Panc1 (cell line): ENCODE results near the gene TRABD2B. TPM values are rescaled to one million over a fixed set of nuclear protein-coding genes. Genes with fewer than 3 reads are reported as not detected.

Experiments
- ATAC-seq: fragments of 200-7000 bp; cut with Tn5 transposase; 2 replicates; pipeline ENCODE4 v1.9.1; 2020; ENCODE audit warnings: mild to moderate bottlenecking, moderate library complexity
- BruUV-seq: library from RNA; stranded (reverse); fragments of 400-500 nt; replicated peaks from 2 replicates; lab custom pipeline; 2021; lab: Mats Ljungman, UMichigan
- CTCF ChIA-PET: fragments of 300-600 bp; sonication (Branson Sonifier 250); formaldehyde crosslinking; loops from one replicate; lab custom pipeline; 2022; ENCODE audit warnings: antibody characterized with exemption; lab: Charles Lee
- POLR2A ChIA-PET: fragments of 300-600 bp; sonication (Branson Sonifier 250); formaldehyde crosslinking; loops from one replicate; lab custom pipeline; 2022; ENCODE audit warnings: antibody characterized with exemption; lab: Charles Lee
- DNase-seq: peaks from one replicate; pipeline ENCODE4 v3.0.0-alpha.2; 2010; ENCODE audit warnings: low read depth, low spot score
- H3K27ac ChIP-seq: 2 replicates; pipeline ENCODE4 v1.5.1; 2011; ENCODE audit warnings: mild to moderate bottlenecking, low read length, inconsistent platforms
- H3K27me3 ChIP-seq: fragments of 200-500 bp; sonication (Bioruptor generic); 2 replicates; pipeline ENCODE4 v1.6.0; 2014; ENCODE audit warnings: low read length, inconsistent platforms; ENCODE audit not compliant: control insufficient read depth, insufficient read depth
- H3K36me3 ChIP-seq: fragments of 200-500 bp; sonication (Bioruptor generic); 2 replicates; pipeline ENCODE4 v1.5.1; 2014; ENCODE audit warnings: inconsistent platforms, mild to moderate bottlenecking, low read length, moderate library complexity; ENCODE audit not compliant: control insufficient read depth, insufficient read depth
- H3K4me1 ChIP-seq: 2 replicates; pipeline ENCODE4 v1.5.1; 2011; ENCODE audit warnings: inconsistent platforms, mild to moderate bottlenecking, low read length, moderate library complexity; ENCODE audit not compliant: control insufficient read depth, insufficient read depth
- H3K4me3 ChIP-seq, 2 experiments: 2 replicates each; pipeline ENCODE4 v1.5.1; 2011 to 2012; ENCODE audit warnings: low read depth in 2 of 2, low read length in 2 of 2, mild to moderate bottlenecking in 2 of 2, inconsistent platforms in 1 of 2, moderate library complexity in 1 of 2
- H3K9me3 ChIP-seq: fragments of 200-500 bp; sonication (Bioruptor generic); 2 replicates; pipeline ENCODE4 v1.5.1; 2014; ENCODE audit warnings: low read depth, mild to moderate bottlenecking, inconsistent platforms, low read length, moderate library complexity; ENCODE audit not compliant: control insufficient read depth, insufficient read depth
- POLR2AphosphoS5 ChIP-seq: IDR thresholded peaks from 2 replicates; pipeline ENCODE4 v1.6.1; 2012; ENCODE audit warnings: mild to moderate bottlenecking, low read depth, low read length, moderate library complexity
- SIN3A ChIP-seq: IDR thresholded peaks from 2 replicates; pipeline ENCODE4 v1.6.1; 2012; ENCODE audit warnings: low read depth, mild to moderate bottlenecking, low read length, moderate library complexity, borderline replicate concordance; ENCODE audit not compliant: insufficient read depth
- TCF7L2 ChIP-seq: IDR thresholded peaks from 2 replicates; pipeline ENCODE4 v1.6.1; 2011; ENCODE audit warnings: mild to moderate bottlenecking, low read depth, low read length, inconsistent platforms
- in situ Hi-C: cut with HindIII; loops from 2 replicates; pipeline ENCODE4 v1.10.0; 2016; ENCODE audit warnings: low sequenced_read_pairs, low pct_unique_long_range_greater_than_20kb
- intact Hi-C: fragments of 100-400 bp; cut with micrococcal nuclease; formaldehyde crosslinking; loops from one replicate; pipeline ENCODE4 v1.10.0; 2022; ENCODE audit not compliant: unreplicated experiment
- total RNA-seq: library from RNA; stranded (reverse); gene quantifications from one replicate; pipeline ENCODE4 v1.2.1, GENCODE V29; 2021; ENCODE audit not compliant: unreplicated experiment
- TF ChIP-seq, protein P1 (sequence below): fragments of 450-650 bp; IDR thresholded peaks from 2 replicates; pipeline ENCODE4 v1.5.1; 2017; ENCODE audit warnings: mild to moderate bottlenecking
- TF ChIP-seq, protein P2 (sequence below), 2 experiments: IDR thresholded peaks; 2 replicates each; pipeline ENCODE4 v1.6.1; 2011 to 2012; ENCODE audit warnings: low read depth in 2 of 2, control low read depth in 1 of 2, low read length in 1 of 2, mild to moderate bottlenecking in 1 of 2, moderate library complexity in 1 of 2; ENCODE audit not compliant: insufficient read depth in 1 of 2

Gene TRABD2B
- total RNA-seq, 1 experiment from 2014 or later: not detected

DNA sequence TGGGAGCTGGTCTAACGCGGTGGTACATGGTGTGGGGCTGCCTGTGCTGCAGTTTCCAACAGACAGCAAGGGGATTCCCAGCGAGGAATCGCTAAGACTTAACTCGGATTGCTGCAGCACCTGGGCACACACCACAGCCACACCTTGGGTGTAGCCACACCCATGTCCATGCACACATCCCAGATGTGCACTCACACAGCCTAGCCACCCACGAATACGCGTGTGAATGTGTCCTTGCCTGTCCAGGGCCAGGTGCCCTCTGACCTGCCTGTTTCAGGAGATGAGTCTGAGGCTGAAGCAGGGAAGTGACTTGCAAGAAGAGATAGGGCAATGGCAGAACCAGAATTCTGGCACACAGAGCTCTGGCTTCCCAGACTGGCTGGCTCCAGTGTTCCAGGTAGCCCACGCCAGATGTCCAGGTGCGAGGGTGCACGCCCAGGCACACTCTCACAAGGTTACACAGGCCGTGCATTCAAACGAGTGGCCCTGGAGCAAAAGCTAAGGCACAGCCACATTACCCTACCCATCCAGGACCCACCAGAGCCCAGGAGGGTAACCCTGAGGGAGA lies 272.7 kb downstream of the TRABD2B start:
- Histone ChIP-seq H3K36me3 (no peaks in the 10 kb centered on the region), H3K27ac (no peak overlapping the region), H3K27me3 (peaks cover 8% of the 10 kb centered on the region), H3K4me1 (peaks cover 15% of the 10 kb centered on the region; the same call in 1 of the 2 replicates), H3K4me3 (no peak overlapping the region; a peak in 1 of 4 replicates), H3K9me3 (no peaks in the 10 kb centered on the region)
- intact Hi-C loops: no loop called here
- ChIA-PET POLR2A (no interaction called here), CTCF (interaction anchor here (1.0 to 4.3 kb wide), 2 partner anchors 287 to 335 kb away, joined by 3 to 26 read pairs; partner anchors contain the start of gene FOXD2)
- ATAC-seq (no peak; the same call in 1 of the 2 replicates), DNase-seq (no peak)
- BruUV-seq: no TSS peak
- TF ChIP-seq, protein P1, sequence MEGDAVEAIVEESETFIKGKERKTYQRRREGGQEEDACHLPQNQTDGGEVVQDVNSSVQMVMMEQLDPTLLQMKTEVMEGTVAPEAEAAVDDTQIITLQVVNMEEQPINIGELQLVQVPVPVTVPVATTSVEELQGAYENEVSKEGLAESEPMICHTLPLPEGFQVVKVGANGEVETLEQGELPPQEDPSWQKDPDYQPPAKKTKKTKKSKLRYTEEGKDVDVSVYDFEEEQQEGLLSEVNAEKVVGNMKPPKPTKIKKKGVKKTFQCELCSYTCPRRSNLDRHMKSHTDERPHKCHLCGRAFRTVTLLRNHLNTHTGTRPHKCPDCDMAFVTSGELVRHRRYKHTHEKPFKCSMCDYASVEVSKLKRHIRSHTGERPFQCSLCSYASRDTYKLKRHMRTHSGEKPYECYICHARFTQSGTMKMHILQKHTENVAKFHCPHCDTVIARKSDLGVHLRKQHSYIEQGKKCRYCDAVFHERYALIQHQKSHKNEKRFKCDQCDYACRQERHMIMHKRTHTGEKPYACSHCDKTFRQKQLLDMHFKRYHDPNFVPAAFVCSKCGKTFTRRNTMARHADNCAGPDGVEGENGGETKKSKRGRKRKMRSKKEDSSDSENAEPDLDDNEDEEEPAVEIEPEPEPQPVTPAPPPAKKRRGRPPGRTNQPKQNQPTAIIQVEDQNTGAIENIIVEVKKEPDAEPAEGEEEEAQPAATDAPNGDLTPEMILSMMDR: no peak
- TF ChIP-seq POLR2AphosphoS5: no peak
- no peak for TF ChIP-seq TCF7L2
- TF ChIP-seq SIN3A: no peak
- TF ChIP-seq, protein P2, sequence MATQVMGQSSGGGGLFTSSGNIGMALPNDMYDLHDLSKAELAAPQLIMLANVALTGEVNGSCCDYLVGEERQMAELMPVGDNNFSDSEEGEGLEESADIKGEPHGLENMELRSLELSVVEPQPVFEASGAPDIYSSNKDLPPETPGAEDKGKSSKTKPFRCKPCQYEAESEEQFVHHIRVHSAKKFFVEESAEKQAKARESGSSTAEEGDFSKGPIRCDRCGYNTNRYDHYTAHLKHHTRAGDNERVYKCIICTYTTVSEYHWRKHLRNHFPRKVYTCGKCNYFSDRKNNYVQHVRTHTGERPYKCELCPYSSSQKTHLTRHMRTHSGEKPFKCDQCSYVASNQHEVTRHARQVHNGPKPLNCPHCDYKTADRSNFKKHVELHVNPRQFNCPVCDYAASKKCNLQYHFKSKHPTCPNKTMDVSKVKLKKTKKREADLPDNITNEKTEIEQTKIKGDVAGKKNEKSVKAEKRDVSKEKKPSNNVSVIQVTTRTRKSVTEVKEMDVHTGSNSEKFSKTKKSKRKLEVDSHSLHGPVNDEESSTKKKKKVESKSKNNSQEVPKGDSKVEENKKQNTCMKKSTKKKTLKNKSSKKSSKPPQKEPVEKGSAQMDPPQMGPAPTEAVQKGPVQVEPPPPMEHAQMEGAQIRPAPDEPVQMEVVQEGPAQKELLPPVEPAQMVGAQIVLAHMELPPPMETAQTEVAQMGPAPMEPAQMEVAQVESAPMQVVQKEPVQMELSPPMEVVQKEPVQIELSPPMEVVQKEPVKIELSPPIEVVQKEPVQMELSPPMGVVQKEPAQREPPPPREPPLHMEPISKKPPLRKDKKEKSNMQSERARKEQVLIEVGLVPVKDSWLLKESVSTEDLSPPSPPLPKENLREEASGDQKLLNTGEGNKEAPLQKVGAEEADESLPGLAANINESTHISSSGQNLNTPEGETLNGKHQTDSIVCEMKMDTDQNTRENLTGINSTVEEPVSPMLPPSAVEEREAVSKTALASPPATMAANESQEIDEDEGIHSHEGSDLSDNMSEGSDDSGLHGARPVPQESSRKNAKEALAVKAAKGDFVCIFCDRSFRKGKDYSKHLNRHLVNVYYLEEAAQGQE (IDR thresholded peaks at IDR 0.05; ENCODE audit: insufficient read depth in 1 of 2, low read depth in 2 of 2, low read length in 1 of 2): no peak
- in situ Hi-C loops: no loop called here

DNA sequence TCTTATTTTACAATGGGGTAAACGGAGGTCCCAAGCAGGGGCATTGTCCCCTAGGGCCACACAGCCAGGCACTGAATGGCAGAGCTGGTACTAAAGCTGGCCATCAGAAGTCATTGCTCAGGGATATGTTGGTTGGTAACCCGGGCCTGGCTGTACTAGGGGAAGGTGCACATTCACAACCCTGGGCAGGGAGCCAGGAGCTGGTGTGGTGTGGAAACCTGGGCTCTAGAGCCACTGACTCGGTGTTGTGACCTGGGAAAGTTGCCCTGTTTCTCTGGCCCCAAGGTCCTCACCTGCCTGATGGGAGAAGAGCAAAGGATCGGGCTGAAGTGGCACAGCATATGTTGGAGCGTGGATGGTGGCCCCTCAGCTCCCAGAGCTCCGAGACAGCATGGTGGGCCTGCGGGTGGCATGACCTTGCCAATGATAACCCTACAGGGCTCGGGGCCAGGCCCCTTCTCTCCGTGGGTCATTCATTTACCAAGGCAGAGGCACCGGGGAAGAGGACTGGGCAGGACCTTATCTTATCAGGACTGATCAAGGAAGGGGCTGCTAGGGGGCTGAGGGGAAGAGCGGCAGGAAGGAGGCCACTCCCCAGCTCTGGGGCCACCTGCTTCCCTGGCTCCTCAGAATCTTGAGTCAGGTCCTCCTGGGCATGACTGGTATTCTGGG lies 274.1 kb downstream of the TRABD2B start:
- H3K36me3 ChIP-seq: no peaks in the 10 kb centered on the region
- no peak for DNase-seq
- H3K9me3 ChIP-seq: no peaks in the 10 kb centered on the region
- POLR2A ChIA-PET: interaction anchor here (1.1 kb wide), 1 partner anchor 409 kb away, joined by 3 read pairs; the partner anchor contains the start of gene STIL
- in situ Hi-C loops: no loop called here
- CTCF ChIA-PET: interaction anchor here (0.6 to 1.0 kb wide), 2 partner anchors 148 to 286 kb away, joined by 3 read pairs; partner anchors contain the start of gene FOXD2
- no TSS peak for BruUV-seq
- peaks cover 15% of the 10 kb centered on the region; the same call in 1 of the 2 replicates for H3K4me1 ChIP-seq
- H3K4me3 ChIP-seq: no peak overlapping the region
- H3K27me3 ChIP-seq: peaks cover 17% of the 10 kb centered on the region
- intact Hi-C loops: no loop called here
- ATAC-seq: no peak
- TF ChIP-seq, protein P1: no peak
- TF ChIP-seq, protein P2 (IDR thresholded peaks at IDR 0.05; ENCODE audit: insufficient read depth in 1 of 2, low read depth in 2 of 2, low read length in 1 of 2): no peak
- TF ChIP-seq POLR2AphosphoS5 (no peak), TCF7L2 (no peak), SIN3A (no peak)
- no peak overlapping the region for H3K27ac ChIP-seq
